DMS79 (cell line): ENCODE results near the gene ACTG2.
A peak's percentile ranks its signal among the peaks of the same experiment; 100 is the strongest.
"Not testable (repeated sequence)": the region's sequence is repeated elsewhere in the genome, so short reads cannot be mapped to it uniquely, and the experiment has no call there.

ENCODE experiments used
- DNase-seq: peaks from one replicate; lab custom pipeline; 2025; lab: John Stamatoyannopoulos, UW

ACTG2 gene

GRCh38 chr2:73892631-73893329 lies at the start of gene ACTG2:
Gene ACTG2, plus strand, starts transcription at chr2:73893008. Its CDS starts 8,304 bp downstream, at chr2:73901312.
- no peak for DNase-seq

- DNase-seq: no peak
These were observed 48.7 kb upstream of the ACTG2 start for GRCh38 chr2:73844087-73844486.

GRCh38 chr2:73850009-73850408 lies 42.8 kb upstream of the ACTG2 start:
- no peak for DNase-seq

GRCh38 chr2:73851274-73851673 lies 41.5 kb upstream of the ACTG2 start:
- DNase-seq: no peak

- DNase-seq: no peak
These were observed 40.8 kb upstream of the ACTG2 start for GRCh38 chr2:73852020-73852419.

- DNase-seq: no peak
These were observed 37.3 kb upstream of the ACTG2 start for GRCh38 chr2:73855526-73855925.

- DNase-seq: no peak
These were observed 36.6 kb upstream of the ACTG2 start for GRCh38 chr2:73856214-73856613.

GRCh38 chr2:73859721-73860586 lies 32.9 kb upstream of the ACTG2 start:
- no peak for DNase-seq

GRCh38 chr2:73862987-73863386 lies 29.8 kb upstream of the ACTG2 start:
- DNase-seq: no peak

GRCh38 chr2:73868204-73868978 lies 24.4 kb upstream of the ACTG2 start:
- no peak for DNase-seq

GRCh38 chr2:73870084-73870483 lies 22.7 kb upstream of the ACTG2 start:
- no peak for DNase-seq

GRCh38 chr2:73877071-73877802 lies 15.6 kb upstream of the ACTG2 start:
- DNase-seq: peak; percentile 49

GRCh38 chr2:73877984-73878383 lies 14.8 kb upstream of the ACTG2 start:
- DNase-seq: not testable (repeated sequence)

GRCh38 chr2:73885406-73885805 lies 7.4 kb upstream of the ACTG2 start:
- no peak for DNase-seq

- no peak for DNase-seq
These were observed 6.5 kb upstream of the ACTG2 start for GRCh38 chr2:73886357-73886756.

GRCh38 chr2:73887596-73888353 lies 5.0 kb upstream of the ACTG2 start:
- DNase-seq: not testable (repeated sequence)

- no peak for DNase-seq
These were observed 4.4 kb upstream of the ACTG2 start for GRCh38 chr2:73888388-73888787.

- DNase-seq: no peak
These were observed 3.6 kb upstream of the ACTG2 start for GRCh38 chr2:73889206-73889605.

GRCh38 chr2:73890301-73891092 lies 2.3 kb upstream of the ACTG2 start:
- DNase-seq: no peak

GRCh38 chr2:73891276-73891901 lies 1.4 kb upstream of the ACTG2 start:
- DNase-seq: no peak
